IPS DF 4.7 (cell line): ENCODE measurements around the gene SPECC1L.

Source experiments
- DNase-seq: peaks from one replicate; pipeline ENCODE4 v3.0.0-alpha.2; 2013; ENCODE audit warnings: low spot score; ENCODE audit errors: extremely low read depth

The SPECC1L gene

GRCh38 chr22:24427500-24428164 is 157.0 kb downstream of the SPECC1L start, which contains the start of gene ADORA2A:
ADORA2A (plus strand) TSS chr22:24427599; CDS start chr22:24433405, 5,806 bp downstream.
- DNase-seq: no peak

- no peak for DNase-seq
Measured at GRCh38 chr22:24428751-24429410, 158.2 kb downstream of the SPECC1L start.

GRCh38 chr22:24429411-24430365 is 159.1 kb downstream of the SPECC1L start:
- no peak for DNase-seq

GRCh38 chr22:24430431-24431308 is 160.0 kb downstream of the SPECC1L start:
- DNase-seq: no peak

GRCh38 chr22:24431309-24432034 is 160.8 kb downstream of the SPECC1L start:
- DNase-seq: no peak

GRCh38 chr22:24432059-24432853 is 161.6 kb downstream of the SPECC1L start:
- DNase-seq: no peak

GRCh38 chr22:24433001-24433827 is 162.6 kb downstream of the SPECC1L start:
- DNase-seq: no peak

- DNase-seq: no peak
Measured at GRCh38 chr22:24433828-24434470, 163.3 kb downstream of the SPECC1L start.

GRCh38 chr22:24434471-24435322 is 164.1 kb downstream of the SPECC1L start:
- no peak for DNase-seq

- DNase-seq: no peak
Measured at GRCh38 chr22:24435323-24435645, 164.7 kb downstream of the SPECC1L start.

- no peak for DNase-seq
Measured at GRCh38 chr22:24435861-24436371, 165.3 kb downstream of the SPECC1L start.

GRCh38 chr22:24436553-24436952 is 165.9 kb downstream of the SPECC1L start:
- no peak for DNase-seq

GRCh38 chr22:24437091-24437490 is 166.5 kb downstream of the SPECC1L start:
- no peak for DNase-seq

GRCh38 chr22:24437741-24438328 is 167.2 kb downstream of the SPECC1L start:
- DNase-seq: no peak

- DNase-seq: no peak
Measured at GRCh38 chr22:24440270-24440717, 169.7 kb downstream of the SPECC1L start.

- no peak for DNase-seq
Measured at GRCh38 chr22:24440718-24441405, 170.2 kb downstream of the SPECC1L start.
